Stimulated activated CD8-positive, alpha-beta memory T cell treated with anti-CD3 and anti-CD28 coated beads, Interleukin-15, amount 100 ng/mL, for 4 hours (primary cell): Measurements from ENCODE around the gene NACAD.

Experiments
- DNase-seq, 2 donors: peaks; one replicate each; pipeline ENCODE4 v3.0.0-alpha.2; 2020; ENCODE audit warnings: low read depth in 2 of 2

NACAD gene

GRCh38 chr7:45088821-45089340, at the start of gene NACAD:
NACAD (minus strand) TSS chr7:45088969; CDS start chr7:45088894, 75 bp downstream.
- peak in 1 of 2 donors; percentile 27 for DNase-seq

GRCh38 chr7:45136106-45137060, 47.6 kb upstream of the NACAD start:
- peak in 1 of 2 donors; percentile 39 for DNase-seq

- no peak for DNase-seq
These were observed 45.1 kb upstream of the NACAD start for GRCh38 chr7:45133877-45134276.

- no peak for DNase-seq
These were observed 44.6 kb upstream of the NACAD start for GRCh38 chr7:45133352-45133751.

GRCh38 chr7:45132708-45133320, 44.0 kb upstream of the NACAD start:
- DNase-seq: no peak

- no peak for DNase-seq
These were observed 43.1 kb upstream of the NACAD start for GRCh38 chr7:45131891-45132290.

GRCh38 chr7:45130910-45131309, 42.1 kb upstream of the NACAD start:
- no peak for DNase-seq

GRCh38 chr7:45129906-45130305, 41.1 kb upstream of the NACAD start:
- DNase-seq: no peak

- DNase-seq: no peak
These were observed 40.5 kb upstream of the NACAD start for GRCh38 chr7:45129181-45129800.

- no peak for DNase-seq
These were observed 38.2 kb upstream of the NACAD start for GRCh38 chr7:45126920-45127319.

GRCh38 chr7:45126201-45126600, 37.4 kb upstream of the NACAD start:
- no peak for DNase-seq

- no peak for DNase-seq
These were observed 36.6 kb upstream of the NACAD start for GRCh38 chr7:45125193-45125904.

GRCh38 chr7:45123913-45124710, 35.3 kb upstream of the NACAD start:
- no peak for DNase-seq

- DNase-seq: no peak
These were observed 34.4 kb upstream of the NACAD start for GRCh38 chr7:45122975-45123860.

- no peak for DNase-seq
These were observed 30.8 kb upstream of the NACAD start for GRCh38 chr7:45119550-45119949.

GRCh38 chr7:45118889-45119331, 30.1 kb upstream of the NACAD start:
- DNase-seq: no peak

GRCh38 chr7:45118292-45118691, 29.5 kb upstream of the NACAD start:
- no peak for DNase-seq

GRCh38 chr7:45117582-45117981, 28.8 kb upstream of the NACAD start:
- DNase-seq: no peak

GRCh38 chr7:45116048-45116447, 27.3 kb upstream of the NACAD start:
- DNase-seq: no peak

- DNase-seq: no peak
These were observed 26.2 kb upstream of the NACAD start for GRCh38 chr7:45114926-45115325.
